Stimulated activated effector memory CD8-positive, alpha-beta T cell treated with anti-CD3 and anti-CD28 coated beads, Interleukin-12 subunit alpha, Interleukin-12 subunit beta, amount 100 ng/mL, for 72 hours (primary cell): ENCODE measurements around the gene HCRTR1.
"Not testable (repeated sequence)": the region's sequence is repeated elsewhere in the genome, so short reads cannot be mapped to it uniquely, and the experiment has no call there.

ENCODE experiments used
- ATAC-seq: fragments of 150-1000 bp; cut with Tn5 transposase; 2 replicates; pipeline ENCODE4 v1.10.0; 2021
- DNase-seq, 2 donors: peaks; one replicate each; pipeline ENCODE4 v3.0.0; 2021 to 2022; ENCODE audit warnings: low spot score in 2 of 2
- H3K27ac Mint-ChIP-seq: one replicate; pipeline ENCODE4 v1.8.0; 2022; ENCODE audit warnings: mild to moderate bottlenecking, mixed read lengths
- H3K36me3 Mint-ChIP-seq: one replicate; pipeline ENCODE4 v1.8.0; 2022; ENCODE audit warnings: mild to moderate bottlenecking, mixed read lengths
- H3K4me1 Mint-ChIP-seq: one replicate; pipeline ENCODE4 v1.8.0; 2022; ENCODE audit warnings: mixed read lengths
- H3K4me3 Mint-ChIP-seq: one replicate; pipeline ENCODE4 v1.8.0; 2022; ENCODE audit warnings: mild to moderate bottlenecking, mixed read lengths
- H3K9me3 Mint-ChIP-seq: one replicate; pipeline ENCODE4 v1.8.0; 2022; ENCODE audit warnings: mixed read lengths

The HCRTR1 gene

DNA sequence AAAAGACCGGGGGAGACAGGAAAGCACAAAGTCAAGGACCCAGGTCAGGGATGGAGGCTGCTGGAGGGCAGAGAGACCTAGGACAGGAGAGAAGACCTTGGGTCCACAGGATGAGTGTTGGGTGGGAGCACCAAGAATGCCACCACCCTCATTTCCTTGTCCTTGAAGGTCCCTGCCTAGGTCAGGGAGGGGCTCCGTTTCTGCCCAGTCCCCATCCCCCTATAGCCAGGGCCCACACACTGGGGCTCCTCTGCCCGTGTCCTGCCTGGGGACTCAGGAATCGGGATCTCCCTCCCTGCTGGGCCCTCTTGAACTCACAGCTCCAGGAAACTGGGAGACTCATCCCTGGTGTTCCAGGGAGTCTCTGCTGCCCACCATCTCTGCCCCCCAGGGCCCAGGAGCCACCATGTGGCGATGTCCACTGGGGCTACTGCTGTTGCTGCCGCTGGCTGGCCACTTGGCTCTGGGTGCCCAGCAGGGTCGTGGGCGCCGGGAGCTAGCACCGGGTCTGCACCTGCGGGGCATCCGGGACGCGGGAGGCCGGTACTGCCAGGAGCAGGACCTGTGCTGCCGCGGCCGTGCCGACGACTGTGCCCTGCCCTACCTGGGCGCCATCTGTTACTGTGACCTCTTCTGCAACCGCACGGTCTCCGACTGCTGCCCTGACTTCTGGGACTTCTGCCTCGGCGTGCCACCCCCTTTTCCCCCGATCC, 40.6 kb upstream of the HCRTR1 start:
- ATAC-seq, result no peak
- H3K27ac Mint-ChIP-seq, result no peak overlapping the region
- no peak for DNase-seq
- H3K36me3 Mint-ChIP-seq, result no peaks in the 10 kb centered on the region
- H3K4me1 Mint-ChIP-seq, result peaks cover 13% of the 10 kb centered on the region
- no peak overlapping the region for H3K4me3 Mint-ChIP-seq
- H3K9me3 Mint-ChIP-seq, result no peaks in the 10 kb centered on the region

- H3K4me3 Mint-ChIP-seq, result no peak overlapping the region
- no peaks in the 10 kb centered on the region for H3K36me3 Mint-ChIP-seq
- ATAC-seq (no peak), DNase-seq (no peak)
- H3K27ac Mint-ChIP-seq, result no peak overlapping the region
- peaks cover 13% of the 10 kb centered on the region for H3K4me1 Mint-ChIP-seq
- no peaks in the 10 kb centered on the region for H3K9me3 Mint-ChIP-seq
Observed at GRCh38 chr1:31577515-31578192, 39.8 kb upstream of the HCRTR1 start.

DNA sequence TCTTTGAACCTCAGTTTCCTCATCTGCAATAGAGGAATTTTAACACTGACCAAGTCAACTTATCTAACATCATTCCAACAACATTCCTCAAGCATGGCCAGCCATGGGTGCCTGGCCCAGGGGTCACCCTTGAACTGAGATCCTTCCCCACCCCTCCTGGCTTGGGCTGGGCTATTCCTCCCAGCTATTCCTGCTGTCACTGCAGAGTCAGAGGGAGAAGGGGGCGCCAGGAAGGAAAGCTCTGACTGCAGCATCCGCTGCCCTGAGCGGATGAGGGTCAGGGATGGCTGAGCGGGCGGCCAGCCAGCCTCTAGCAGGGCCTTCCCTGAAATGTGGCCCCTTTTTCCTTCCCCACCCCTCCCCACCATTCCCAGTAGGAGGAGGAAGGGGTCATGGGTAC, 38.1 kb upstream of the HCRTR1 start:
- H3K9me3 Mint-ChIP-seq, result no peaks in the 10 kb centered on the region
- H3K4me1 Mint-ChIP-seq, result peaks cover 9% of the 10 kb centered on the region
- no peaks in the 10 kb centered on the region for H3K36me3 Mint-ChIP-seq
- no peak overlapping the region for H3K4me3 Mint-ChIP-seq
- no peak for DNase-seq
- H3K27ac Mint-ChIP-seq, result no peak overlapping the region
- ATAC-seq, result no peak

GRCh38 chr1:31580513-31580870, 37.0 kb upstream of the HCRTR1 start:
- peaks cover 8% of the 10 kb centered on the region for H3K4me1 Mint-ChIP-seq
- H3K27ac Mint-ChIP-seq, result no peak overlapping the region
- H3K36me3 Mint-ChIP-seq, result no peaks in the 10 kb centered on the region
- no peaks in the 10 kb centered on the region for H3K9me3 Mint-ChIP-seq
- DNase-seq (no peak), ATAC-seq (no peak)
- H3K4me3 Mint-ChIP-seq, result no peak overlapping the region

- ATAC-seq (no peak), DNase-seq (no peak)
- Mint-ChIP-seq H3K4me3 (no peak overlapping the region), H3K36me3 (no peaks in the 10 kb centered on the region), H3K4me1 (peaks cover 7% of the 10 kb centered on the region), H3K27ac (no peak overlapping the region), H3K9me3 (no peaks in the 10 kb centered on the region)
Observed at GRCh38 chr1:31580891-31581603, 36.4 kb upstream of the HCRTR1 start.

- Mint-ChIP-seq H3K4me3 (no peak overlapping the region), H3K36me3 (no peaks in the 10 kb centered on the region), H3K4me1 (no peaks in the 10 kb centered on the region), H3K9me3 (no peaks in the 10 kb centered on the region), H3K27ac (peak overlapping the region; percentile 15)
- ATAC-seq (no peak), DNase-seq (no peak)
Observed at GRCh38 chr1:31581821-31582810, 35.4 kb upstream of the HCRTR1 start.

DNA sequence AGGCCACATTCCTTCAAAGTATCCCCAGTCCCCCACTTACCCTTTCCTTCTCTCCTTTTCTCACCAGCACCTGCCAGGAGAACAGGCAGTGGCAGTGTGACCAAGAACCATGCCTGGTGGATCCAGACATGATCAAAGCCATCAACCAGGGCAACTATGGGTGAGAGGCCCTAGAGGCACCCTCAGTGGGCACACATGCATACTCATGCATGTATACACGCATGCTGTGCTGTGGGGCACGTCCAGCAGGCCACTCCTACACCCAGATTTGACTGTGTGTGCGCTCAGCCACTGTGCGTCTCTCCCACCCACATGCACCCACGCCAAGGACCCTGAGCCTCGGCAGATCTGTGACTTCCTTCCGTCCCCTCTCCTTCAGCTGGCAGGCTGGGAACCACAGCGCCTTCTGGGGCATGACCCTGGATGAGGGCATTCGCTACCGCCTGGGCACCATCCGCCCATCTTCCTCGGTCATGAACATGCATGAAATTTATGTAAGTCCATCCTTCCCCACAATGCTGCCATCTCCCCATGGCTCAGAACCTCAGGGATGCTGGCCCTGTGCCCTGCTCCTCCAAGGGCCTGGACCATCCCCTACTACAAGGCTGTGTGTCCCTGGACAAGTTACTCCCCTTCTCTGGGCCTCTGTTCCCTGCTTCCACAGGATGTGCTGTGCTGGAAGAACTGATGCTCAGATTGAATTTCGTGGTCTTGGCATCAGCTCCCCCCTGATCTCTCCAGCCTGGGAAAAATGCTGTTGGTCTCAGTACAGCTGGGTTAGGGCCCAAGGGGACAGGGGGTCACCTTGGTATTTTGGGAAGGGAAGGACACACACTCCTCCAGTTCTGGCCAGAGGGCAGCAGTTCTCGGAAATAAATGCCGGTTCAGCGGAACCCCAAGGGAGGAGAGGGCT, 34.2 kb upstream of the HCRTR1 start:
- no peaks in the 10 kb centered on the region for H3K36me3 Mint-ChIP-seq

GRCh38 chr1:31583995-31584868, 33.3 kb upstream of the HCRTR1 start:
- H3K4me3 Mint-ChIP-seq, result no peak overlapping the region
- no peak for ATAC-seq
- DNase-seq, result no peak
- no peaks in the 10 kb centered on the region for H3K36me3 Mint-ChIP-seq
- no peaks in the 10 kb centered on the region for H3K4me1 Mint-ChIP-seq
- no peaks in the 10 kb centered on the region for H3K9me3 Mint-ChIP-seq
- no peak overlapping the region for H3K27ac Mint-ChIP-seq

More for the DNA sequence above, 34.2 kb upstream of the HCRTR1 start:
- no peak for ATAC-seq
- Mint-ChIP-seq H3K27ac (no peak overlapping the region), H3K4me3 (no peak overlapping the region), H3K4me1 (no peaks in the 10 kb centered on the region), H3K9me3 (no peaks in the 10 kb centered on the region)
- DNase-seq, result no peak

- no peak for ATAC-seq
- Mint-ChIP-seq H3K9me3 (no peaks in the 10 kb centered on the region), H3K27ac (no peak overlapping the region), H3K36me3 (no peaks in the 10 kb centered on the region), H3K4me3 (no peak overlapping the region), H3K4me1 (no peaks in the 10 kb centered on the region)
- DNase-seq, result no peak
Observed at GRCh38 chr1:31584869-31585735, 32.4 kb upstream of the HCRTR1 start.

DNA sequence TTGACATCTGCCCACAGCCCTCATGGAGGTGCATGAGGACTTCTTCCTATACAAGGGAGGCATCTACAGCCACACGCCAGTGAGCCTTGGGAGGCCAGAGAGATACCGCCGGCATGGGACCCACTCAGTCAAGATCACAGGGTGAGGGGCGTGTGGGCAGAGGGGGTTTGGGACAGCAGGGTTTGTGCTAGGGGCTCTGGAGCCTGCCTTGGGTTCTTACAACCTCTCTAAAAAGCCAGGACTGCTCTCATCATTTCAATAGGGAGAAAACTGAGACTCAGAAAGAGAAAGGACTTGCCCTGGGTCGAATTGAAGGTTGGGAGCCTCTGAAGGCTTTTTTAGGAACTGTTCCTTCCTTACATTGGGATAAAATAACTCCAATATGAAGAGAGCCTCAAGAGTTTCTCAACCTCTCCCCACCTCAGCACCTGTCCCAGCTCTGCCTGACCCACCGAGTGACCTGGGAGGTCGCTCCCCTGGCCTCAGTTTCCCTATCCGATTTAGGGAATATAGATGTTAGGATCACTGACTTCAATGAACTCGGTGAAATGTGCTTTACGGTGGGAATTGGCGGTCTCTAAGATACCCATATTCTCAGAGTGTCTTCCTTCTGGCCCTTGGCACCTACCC, 31.6 kb upstream of the HCRTR1 start:
- Mint-ChIP-seq H3K4me3 (no peak overlapping the region), H3K36me3 (no peaks in the 10 kb centered on the region), H3K9me3 (no peaks in the 10 kb centered on the region), H3K4me1 (no peaks in the 10 kb centered on the region), H3K27ac (no peak overlapping the region)
- no peak for DNase-seq
- no peak for ATAC-seq

DNA sequence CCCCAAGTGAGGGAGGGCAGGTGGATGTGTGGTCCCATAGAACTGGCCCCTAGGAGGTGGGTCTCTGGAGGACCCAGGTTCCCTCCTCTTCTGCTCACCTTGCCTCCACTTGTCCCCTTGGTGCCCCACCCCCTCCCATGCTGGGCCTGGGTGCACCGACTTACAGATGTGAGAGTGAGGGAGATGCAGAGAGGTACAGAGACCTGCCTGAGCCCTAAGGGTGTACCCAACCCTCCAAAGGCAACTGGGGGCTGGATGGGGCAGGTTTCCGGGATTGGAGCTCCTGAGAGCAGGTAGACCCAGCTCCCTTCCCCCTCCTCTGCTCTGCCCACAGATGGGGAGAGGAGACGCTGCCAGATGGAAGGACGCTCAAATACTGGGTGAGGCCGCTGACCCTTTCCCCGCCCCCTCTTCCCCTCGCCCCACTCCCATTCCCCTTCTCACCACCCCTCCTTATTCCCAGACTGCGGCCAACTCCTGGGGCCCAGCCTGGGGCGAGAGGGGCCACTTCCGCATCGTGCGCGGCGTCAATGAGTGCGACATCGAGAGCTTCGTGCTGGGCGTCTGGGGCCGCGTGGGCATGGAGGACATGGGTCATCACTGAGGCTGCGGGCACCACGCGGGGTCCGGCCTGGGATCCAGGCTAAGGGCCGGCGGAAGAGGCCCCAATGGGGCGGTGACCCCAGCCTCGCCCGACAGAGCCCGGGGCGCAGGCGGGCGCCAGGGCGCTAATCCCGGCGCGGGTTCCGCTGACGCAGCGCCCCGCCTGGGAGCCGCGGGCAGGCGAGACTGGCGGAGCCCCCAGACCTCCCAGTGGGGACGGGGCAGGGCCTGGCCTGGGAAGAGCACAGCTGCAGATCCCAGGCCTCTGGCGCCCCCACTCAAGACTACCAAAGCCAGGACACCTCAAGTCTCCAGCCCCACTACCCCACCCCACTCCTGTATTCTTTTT, 30.8 kb upstream of the HCRTR1 start:
- no peak overlapping the region for H3K27ac Mint-ChIP-seq
- H3K4me1 Mint-ChIP-seq, result no peaks in the 10 kb centered on the region
- no peaks in the 10 kb centered on the region for H3K9me3 Mint-ChIP-seq
- H3K36me3 Mint-ChIP-seq, result no peaks in the 10 kb centered on the region
- ATAC-seq (no peak), DNase-seq (no peak)
- no peak overlapping the region for H3K4me3 Mint-ChIP-seq

GRCh38 chr1:31587328-31587699, 30.2 kb upstream of the HCRTR1 start:
- not testable (repeated sequence) for DNase-seq, ATAC-seq, H3K9me3 Mint-ChIP-seq, H3K27ac Mint-ChIP-seq, H3K4me3 Mint-ChIP-seq, H3K4me1 Mint-ChIP-seq, H3K36me3 Mint-ChIP-seq
